Stimulated activated CD8-positive, alpha-beta memory T cell treated with anti-CD3 and anti-CD28 coated beads, Interleukin-4, amount 100 ng/mL, for 24 hours (primary cell): ENCODE measurements around the gene RBM23.
"Not testable (repeated sequence)": the region's sequence is repeated elsewhere in the genome, so short reads cannot be mapped to it uniquely, and the experiment has no call there.

ENCODE experiments used
- DNase-seq: peaks from one replicate; pipeline ENCODE4 v3.0.0-alpha.2; 2020; ENCODE audit warnings: low read depth

Gene RBM23

DNA sequence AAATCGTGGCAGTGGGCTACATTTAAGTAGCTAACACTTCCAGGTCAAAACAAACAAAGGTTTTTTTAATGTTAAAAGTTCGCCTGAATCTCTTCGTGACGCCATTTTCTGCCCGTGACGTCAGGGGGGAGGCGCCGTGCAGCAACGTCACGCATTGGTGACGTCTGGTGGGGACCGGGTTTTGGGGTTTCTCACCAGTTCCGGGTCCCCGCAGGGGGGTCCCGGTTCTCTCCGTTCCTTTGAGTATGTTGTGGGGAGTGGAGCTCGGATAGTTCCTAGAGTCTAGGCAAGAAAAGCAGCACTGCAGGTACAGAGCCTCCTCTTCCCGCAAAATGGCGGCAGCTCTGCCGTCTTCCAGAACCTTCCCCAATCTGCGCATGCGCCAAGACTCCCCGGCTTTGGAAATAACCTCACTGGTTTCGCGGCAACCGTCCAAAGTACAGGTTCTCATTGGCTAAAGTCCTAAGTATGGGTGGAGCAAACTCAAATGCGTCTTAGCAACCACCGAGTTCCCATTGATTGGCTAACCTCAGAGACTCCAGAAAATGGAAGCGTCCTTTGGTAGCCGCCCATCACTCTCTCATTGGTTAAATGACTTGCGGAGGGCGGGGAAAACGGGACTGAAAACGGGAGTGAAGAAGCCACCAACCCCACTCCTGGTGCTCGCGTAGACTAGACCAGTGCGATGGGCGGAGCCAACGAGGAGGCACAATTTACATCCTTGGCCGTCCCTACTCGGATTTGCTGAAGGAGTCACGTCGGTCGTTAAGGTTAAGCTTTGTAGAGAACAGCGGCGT lies at the start of gene RBM23:
RBM23 (minus strand) TSS at position 346 of the 797 bp plus-strand sequence.
- DNase-seq = peak; percentile 99

- no peak for DNase-seq
These were observed 47.9 kb upstream of the RBM23 start for GRCh38 chr14:22966783-22967269.

GRCh38 chr14:22965916-22966782 lies 47.2 kb upstream of the RBM23 start:
- not testable (repeated sequence) for DNase-seq

DNA sequence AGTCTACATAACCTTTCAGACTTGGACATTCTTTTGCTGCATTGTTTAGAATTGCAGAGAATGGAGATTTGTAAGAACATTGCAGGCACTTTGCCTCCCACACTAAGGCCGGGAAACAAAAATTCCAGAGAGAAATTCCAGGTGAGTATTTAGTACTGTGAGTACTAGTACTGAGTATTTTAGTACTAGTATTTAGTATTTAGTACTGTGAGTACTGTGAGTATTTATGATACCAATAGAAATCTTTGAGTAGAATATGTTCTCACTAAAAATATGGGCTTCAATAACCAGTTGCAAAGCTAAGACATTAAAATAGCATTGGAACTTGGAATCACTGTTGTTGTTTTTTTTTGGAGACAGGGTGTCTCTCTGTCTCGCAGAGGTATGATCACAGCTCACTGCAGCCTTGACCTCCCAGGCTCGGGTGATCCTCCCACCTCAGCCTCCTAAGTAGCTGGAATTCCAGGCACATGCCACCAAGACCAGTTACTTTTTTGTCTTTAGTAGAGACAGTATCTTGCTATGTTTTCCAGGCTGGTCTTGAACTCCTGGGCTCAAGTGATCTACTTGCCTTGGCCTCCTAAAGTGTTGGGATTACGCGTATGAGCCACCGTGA lies 43.2 kb upstream of the RBM23 start:
- no peak for DNase-seq

DNA sequence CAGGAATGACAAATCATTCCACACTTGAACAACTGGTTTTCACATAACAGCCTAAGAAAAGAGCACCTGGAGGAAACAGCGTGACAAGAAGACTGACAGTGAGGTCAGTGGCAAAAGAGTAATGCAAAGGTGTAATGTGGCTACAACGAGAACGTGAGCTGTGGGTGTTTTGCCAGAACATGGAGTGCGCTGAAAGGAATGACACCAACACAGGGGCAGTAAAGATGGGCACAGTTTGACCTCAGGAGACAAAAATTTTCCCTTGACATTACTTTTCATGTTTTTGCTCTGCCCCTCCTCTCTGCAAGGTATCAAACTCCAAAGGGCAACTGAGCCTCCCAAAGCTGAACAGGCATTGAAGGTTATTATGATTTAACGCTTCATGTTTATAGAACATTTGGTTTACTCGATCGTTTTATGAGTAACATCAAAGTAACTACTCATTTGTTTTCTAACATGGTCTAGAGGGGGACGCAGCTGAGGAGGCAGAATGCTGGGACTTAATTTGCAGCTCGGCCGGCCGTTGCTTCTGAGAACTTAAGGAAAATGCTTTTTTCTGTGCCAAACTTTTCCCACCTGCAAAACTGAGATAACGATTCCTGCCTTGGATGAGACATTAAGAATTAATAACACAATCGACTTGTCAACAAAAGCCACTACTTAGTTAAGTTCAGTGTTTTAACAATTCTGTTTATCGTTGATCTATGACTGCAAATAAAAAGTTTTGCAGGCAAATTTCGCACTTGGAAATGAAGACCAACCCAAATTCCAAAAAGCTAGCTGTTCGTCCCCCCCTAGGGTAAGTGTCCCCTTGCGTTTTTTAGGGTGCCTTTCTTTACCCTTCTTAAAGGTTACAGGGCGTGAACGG lies 37.0 kb upstream of the RBM23 start:
- no peak for DNase-seq

DNA sequence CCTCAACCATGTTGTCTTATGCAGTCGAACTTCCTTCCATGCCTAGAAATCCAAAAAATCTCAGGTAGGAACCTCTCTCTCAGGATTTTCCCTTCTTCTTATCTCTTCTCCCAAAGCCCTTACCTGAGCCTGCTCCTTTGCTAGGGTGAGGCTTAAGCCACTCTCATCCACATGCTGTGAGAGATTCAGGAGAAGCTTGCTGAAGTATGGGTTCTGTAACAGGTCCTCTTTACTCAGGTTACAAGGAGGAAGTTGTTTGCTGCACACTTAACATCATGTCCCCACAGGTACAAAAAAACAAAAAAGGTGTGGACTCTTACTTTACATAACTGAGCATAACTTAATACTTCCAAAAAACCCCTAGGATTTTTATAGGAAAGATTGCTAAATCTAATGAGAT lies 33.5 kb upstream of the RBM23 start:
- DNase-seq = no peak

DNA sequence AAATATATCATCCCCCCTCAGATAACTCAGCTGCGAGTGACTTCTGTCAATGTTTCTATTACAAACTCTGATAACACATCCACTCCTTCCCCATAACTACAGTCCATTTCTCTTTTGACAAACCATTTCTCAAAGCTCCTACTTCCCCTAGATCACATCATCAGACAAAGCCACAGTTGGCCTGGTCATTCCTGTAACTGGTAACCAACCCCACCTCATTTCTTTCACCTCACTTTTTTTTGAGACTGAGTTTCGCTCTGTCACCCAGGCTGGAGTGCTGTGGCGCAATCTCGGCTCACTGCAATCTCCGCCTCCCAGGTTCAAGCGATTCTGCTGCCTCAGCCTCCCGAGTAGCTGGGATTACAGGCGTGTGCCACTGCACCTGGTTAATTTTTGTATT lies 32.8 kb upstream of the RBM23 start:
- not testable (repeated sequence) for DNase-seq

GRCh38 chr14:22945642-22946041 lies 26.7 kb upstream of the RBM23 start:
- no peak for DNase-seq

GRCh38 chr14:22939684-22940083 lies 20.7 kb upstream of the RBM23 start:
- DNase-seq = no peak

GRCh38 chr14:22935156-22935555 lies 16.2 kb upstream of the RBM23 start:
- no peak for DNase-seq

DNA sequence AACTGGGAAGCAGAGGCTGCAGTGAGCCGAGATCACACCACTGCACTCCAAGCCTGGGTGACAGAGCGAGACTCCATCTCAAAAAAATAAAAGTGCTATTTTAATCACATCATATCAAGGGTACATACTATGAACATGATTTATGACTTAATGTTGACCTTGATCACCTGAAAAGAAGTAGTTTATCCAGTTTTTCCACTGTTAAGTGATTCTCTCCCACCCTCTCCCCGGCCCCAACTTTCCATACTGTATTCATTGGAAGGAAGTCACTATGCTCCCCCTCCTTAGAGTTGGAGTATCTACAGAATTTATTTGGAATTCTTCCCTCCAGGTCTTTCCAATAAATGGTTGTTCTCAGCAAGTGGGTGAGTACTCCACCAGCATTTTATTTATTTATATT lies 13.2 kb upstream of the RBM23 start:
- DNase-seq = no peak

DNA sequence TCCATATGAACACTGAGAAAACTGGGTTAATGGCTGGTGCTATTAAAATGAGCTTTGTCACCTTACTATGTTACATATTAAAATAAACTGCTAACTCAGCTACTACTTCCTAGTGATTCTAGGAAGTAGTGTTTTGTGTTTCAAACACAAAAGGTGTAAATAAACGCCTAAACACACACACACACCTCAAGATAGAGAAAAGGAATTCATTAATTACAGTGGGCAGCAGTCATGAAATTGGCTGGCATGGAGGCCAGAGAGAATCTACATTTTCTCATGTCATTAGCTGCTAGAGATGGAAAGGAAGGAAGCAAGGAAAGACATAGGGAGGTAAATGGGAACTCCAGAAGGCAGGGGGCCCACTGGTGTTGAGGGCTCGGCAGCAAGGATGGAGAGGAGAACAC lies 11.0 kb upstream of the RBM23 start:
- no peak for DNase-seq

DNA sequence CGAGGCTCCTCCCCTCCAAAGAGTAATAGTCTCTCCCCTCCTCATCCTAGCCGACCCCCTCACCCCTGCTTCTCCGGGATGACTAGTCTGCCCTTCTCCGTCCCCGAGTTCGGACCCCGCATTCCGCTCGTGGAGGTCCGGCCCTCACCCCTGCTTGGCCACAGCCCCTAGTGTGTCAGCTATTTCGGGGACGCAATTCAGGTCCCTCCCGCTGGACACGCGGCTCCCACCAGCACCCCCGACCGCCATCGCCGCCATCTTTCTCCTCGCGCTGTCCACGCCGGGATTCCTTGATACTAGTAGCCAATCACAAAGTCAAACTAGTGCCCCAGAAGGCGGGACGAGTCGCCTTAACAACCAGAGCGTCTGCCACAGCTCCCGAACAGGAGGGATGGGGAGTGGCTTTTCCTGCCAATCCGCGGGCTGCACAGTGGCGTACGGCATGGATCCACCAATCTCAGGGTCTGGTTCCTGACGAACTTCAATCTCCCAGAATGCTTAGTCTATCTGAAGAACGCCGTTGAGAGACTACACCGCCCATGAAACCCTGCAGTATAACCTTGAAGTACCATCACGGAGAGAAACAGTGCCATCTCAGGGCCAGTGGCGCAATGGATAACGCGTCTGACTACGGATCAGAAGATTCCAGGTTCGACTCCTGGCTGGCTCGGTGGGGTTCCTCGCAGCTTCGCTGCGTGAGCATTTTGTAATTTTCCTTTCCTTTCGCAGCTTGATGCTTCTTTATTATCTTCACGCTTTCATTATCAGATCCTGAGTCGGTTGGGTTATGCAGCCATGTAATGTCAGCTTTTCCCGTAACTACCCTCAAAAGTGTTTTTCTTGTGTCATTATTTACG lies 10.4 kb upstream of the RBM23 start, which contains the start of gene PRMT5:
PRMT5 (minus strand) TSS at position 273 of the 857 bp plus-strand sequence; CDS start at position 258, 15 bp downstream.
- peak; percentile 93 for DNase-seq

DNA sequence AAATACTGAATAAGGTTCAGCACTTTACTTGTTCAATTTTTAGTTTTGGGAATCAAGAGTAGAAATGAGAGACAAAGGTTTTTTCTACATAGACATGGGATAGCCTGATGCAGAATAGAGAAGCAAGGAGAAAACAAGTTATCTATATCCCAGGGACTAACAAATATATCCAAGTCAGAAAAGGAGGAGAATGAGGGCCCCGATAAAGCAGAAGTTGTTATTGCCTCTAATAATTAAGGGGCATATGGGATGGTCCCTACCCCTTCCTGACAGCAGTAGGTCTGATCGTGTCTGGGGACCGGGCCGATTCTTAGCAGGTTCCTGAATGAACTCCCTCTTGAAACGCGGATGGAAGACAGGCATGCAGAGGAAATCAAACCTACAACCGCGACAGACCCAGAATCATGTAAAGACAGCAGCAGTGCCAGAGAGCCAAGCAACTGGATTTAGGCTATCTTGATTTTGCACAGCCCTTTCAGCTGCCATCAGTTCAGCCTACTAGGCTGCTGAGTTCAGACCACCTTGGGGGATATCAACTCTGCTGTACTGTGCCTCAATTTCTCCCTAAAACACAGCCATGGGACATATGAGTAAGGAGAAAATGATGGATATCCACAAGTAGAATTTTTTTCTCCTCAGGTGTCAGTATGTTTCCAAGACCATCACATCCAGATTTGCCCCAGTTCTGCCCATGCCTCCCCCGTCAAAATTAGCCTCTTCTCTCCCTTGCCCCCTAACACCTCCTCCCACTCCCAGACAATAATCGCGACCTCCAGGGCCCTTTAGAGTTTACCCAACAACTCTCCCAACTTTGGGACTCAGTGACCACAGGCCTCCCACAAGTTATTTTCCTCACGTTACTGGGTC lies 9.5 kb upstream of the RBM23 start:
- DNase-seq = no peak

- no peak for DNase-seq
These were observed 7.4 kb upstream of the RBM23 start for GRCh38 chr14:22926316-22926715.

- DNase-seq = no peak
These were observed 6.6 kb upstream of the RBM23 start for GRCh38 chr14:22925513-22925912.

DNA sequence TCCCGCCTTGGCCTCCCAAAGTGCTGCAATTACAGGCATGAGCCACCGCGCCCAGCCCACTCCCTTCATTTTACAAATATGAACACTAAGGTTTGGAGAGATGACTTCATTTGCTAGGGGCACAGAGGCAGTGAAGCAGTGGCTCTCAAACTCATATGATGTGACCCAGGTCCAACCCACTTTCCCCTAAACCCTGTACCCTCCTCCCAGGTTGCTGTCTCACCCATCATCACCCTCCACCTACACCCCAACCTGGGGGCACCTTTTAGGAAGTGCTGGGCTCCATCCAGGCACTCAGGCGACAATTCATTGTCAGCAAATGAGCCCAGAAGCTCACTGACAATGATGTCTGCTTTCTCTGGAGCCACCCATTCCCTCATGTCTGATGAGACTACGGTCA lies 4.8 kb upstream of the RBM23 start:
- DNase-seq = no peak

- no peak for DNase-seq
These were observed 3.3 kb upstream of the RBM23 start for GRCh38 chr14:22922294-22922693.

DNA sequence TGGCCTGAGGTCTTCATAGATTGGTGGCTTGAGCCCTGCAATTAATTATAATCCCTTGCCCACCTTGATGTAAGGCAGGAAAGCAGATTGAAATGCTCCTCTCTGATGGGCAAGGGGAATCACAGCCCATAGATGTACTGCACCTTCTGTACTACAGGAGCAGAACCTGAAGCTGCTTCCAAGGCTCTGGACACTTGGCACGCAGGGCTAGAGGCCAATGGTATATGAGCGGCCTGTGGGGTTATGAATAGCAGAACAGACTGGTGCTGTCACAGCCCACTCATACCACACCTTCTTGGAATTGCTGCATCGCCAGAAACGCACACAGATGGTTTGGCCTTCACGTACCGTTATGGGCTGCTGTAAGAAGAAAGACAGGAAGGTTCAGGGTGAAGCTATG lies 1.7 kb upstream of the RBM23 start:
- no peak for DNase-seq

- DNase-seq = no peak
These were observed 612 bp upstream of the RBM23 start for GRCh38 chr14:22919601-22919921.
